Measurements from ENCODE around the gene RNASE2. TPM values are rescaled to one million over a fixed set of nuclear protein-coding genes. Genes with fewer than 3 reads are reported as not detected.

The RNASE2 gene
- total and polyA plus RNA-seq, 2 donors (not counting 3 experiments of a cell fraction or from before 2014, with no cell fraction given), result not detected

- H4K20me1 ChIP-seq (replicated peaks; ENCODE audit: control insufficient read depth, extremely low read depth, insufficient read depth, low read length), result no peaks in the 10 kb centered on the region
- no peak overlapping the region for H3K9ac ChIP-seq (replicated peaks; ENCODE audit: extremely low read depth, insufficient read depth, low read length)
- DNase-seq (ENCODE audit: low read depth, low spot score) (no peak), FAIRE-seq (no peak)
- H3K27ac ChIP-seq (ENCODE audit: insufficient read depth, low read depth, low read length), result no peak overlapping the region
- H3K27me3 ChIP-seq (ENCODE audit: control insufficient read depth in 2 of 2, insufficient read depth in 2 of 2, low read length in 2 of 2), result no peaks in the 10 kb centered on the region
- no peaks in the 10 kb centered on the region for H3K9me1 ChIP-seq (replicated peaks; ENCODE audit: control insufficient read depth, extremely low read depth, insufficient read depth, low read length)
- no peaks in the 10 kb centered on the region for H3K9me3 ChIP-seq (replicated peaks; ENCODE audit: control insufficient read depth, insufficient read depth, low read length)
- no peaks in the 10 kb centered on the region for H3K4me1 ChIP-seq (ENCODE audit: control insufficient read depth, extremely low read depth, insufficient read depth, low read length)
- BruUV-seq (replicated peaks), result no TSS peak
- TF ChIP-seq, protein P1, sequence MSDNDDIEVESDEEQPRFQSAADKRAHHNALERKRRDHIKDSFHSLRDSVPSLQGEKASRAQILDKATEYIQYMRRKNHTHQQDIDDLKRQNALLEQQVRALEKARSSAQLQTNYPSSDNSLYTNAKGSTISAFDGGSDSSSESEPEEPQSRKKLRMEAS (IDR thresholded peaks at IDR 0.05; ENCODE audit: insufficient read depth, insufficient read length), result no peak
- no peak for TF ChIP-seq POLR2AphosphoS5 (IDR thresholded peaks at IDR 0.05; ENCODE audit: insufficient read depth, low read depth, low read length)
- TF ChIP-seq MYC (IDR thresholded peaks at IDR 0.05; ENCODE audit: low read depth, low read length), result no peak
- TF ChIP-seq GATA2 (IDR thresholded peaks at IDR 0.05; ENCODE audit: insufficient read depth, insufficient read length, low read depth, low read length), result no peak
- TF ChIP-seq FOS (IDR thresholded peaks at IDR 0.05; ENCODE audit: borderline replicate concordance, insufficient read depth, low read length), result no peak
- TF ChIP-seq JUN (IDR thresholded peaks at IDR 0.05; ENCODE audit: borderline replicate concordance, insufficient read depth, insufficient read length, low read depth), result no peak
- no peak for TF ChIP-seq POLR2A (IDR thresholded peaks at IDR 0.05; ENCODE audit: low read depth, low read length)
- TF ChIP-seq EZH2 (IDR thresholded peaks at IDR 0.05; ENCODE audit: borderline replicate concordance, low read depth, low read length, severe bottlenecking), result no peak
- TF ChIP-seq, protein P2, sequence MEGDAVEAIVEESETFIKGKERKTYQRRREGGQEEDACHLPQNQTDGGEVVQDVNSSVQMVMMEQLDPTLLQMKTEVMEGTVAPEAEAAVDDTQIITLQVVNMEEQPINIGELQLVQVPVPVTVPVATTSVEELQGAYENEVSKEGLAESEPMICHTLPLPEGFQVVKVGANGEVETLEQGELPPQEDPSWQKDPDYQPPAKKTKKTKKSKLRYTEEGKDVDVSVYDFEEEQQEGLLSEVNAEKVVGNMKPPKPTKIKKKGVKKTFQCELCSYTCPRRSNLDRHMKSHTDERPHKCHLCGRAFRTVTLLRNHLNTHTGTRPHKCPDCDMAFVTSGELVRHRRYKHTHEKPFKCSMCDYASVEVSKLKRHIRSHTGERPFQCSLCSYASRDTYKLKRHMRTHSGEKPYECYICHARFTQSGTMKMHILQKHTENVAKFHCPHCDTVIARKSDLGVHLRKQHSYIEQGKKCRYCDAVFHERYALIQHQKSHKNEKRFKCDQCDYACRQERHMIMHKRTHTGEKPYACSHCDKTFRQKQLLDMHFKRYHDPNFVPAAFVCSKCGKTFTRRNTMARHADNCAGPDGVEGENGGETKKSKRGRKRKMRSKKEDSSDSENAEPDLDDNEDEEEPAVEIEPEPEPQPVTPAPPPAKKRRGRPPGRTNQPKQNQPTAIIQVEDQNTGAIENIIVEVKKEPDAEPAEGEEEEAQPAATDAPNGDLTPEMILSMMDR (IDR thresholded peaks at IDR 0.05; ENCODE audit: extremely low read depth in 1 of 2, insufficient read depth in 1 of 2, low read depth in 1 of 2, low read length in 2 of 2), result no peak
- peaks cover 15 to 17% of the 10 kb centered on the region in 2 experiments for H3K36me3 ChIP-seq (ENCODE audit: control insufficient read depth in 2 of 2, extremely low read depth in 1 of 2, insufficient read depth in 2 of 2, low read length in 2 of 2)
- H3K4me3 ChIP-seq (replicated peaks in 1 of 3; ENCODE audit: insufficient read depth in 1 of 3, low read depth in 1 of 3, low read length in 3 of 3), result no peak overlapping the region
- no peak overlapping the region for H2AFZ ChIP-seq (ENCODE audit: low read depth, low read length)
- H3K79me2 ChIP-seq (ENCODE audit: control insufficient read depth, insufficient read depth, low read length), result no peaks in the 10 kb centered on the region
- POLR2A ChIA-PET, result no interaction called here
- intact Hi-C loops (cut with micrococcal nuclease) (no loop called here), dilution Hi-C loops (cut with MboI; ENCODE audit: extremely low pct_ligation_motif_present, low sequenced_read_pairs) (no loop called here)
- no peak overlapping the region for H3K4me2 ChIP-seq (ENCODE audit: insufficient read depth, low read length)
- CTCF ChIA-PET, result interaction anchor here (1.2 to 3.4 kb wide), 3 partner anchors 17 to 141 kb away, joined by 3 to 23 read pairs (median 9); no protein-coding TSS in a partner anchor
These were observed 42.9 kb downstream of the RNASE2 start for GRCh38 chr14:20998139-20998538.
